ENCODE data around the gene TEKT3.

DNA sequence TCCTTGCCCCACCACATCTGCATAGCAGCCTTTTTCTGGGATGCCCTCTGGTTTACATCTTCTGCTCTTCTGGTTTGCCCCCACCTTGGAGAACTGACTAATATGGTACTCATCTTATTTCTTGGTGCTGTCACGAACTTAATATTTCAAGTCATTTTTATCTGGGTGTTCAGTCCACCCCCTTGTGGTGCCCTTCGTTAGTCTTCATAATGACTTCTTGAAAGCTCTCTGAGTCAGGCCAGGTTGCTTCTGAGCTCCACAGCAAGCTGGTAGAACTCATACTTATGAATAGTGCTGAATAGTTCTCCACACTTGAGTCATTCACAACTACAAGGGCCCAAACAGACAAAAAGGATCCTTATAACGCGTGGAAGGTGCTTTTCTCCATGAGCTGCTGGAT lies 35.8 kb upstream of the TEKT3 start:
- TF ChIP-seq POLR2A (IDR thresholded peaks at IDR 0.05; ENCODE audit: low read length) (no peak), GATA1 (IDR thresholded peaks at IDR 0.05; ENCODE audit: low read depth, low read length) (no peak)

Data from erythroblast (primary cell).